ENCODE data around the gene PTPN4. TPM values are rescaled to one million over a fixed set of nuclear protein-coding genes. Genes with fewer than 3 reads are reported as not detected.

PTPN4 gene
- total RNA-seq, 1 experiment from 2014 or later = 44.5 TPM

- POLR2A ChIA-PET (ENCODE audit: unreplicated experiment) = interaction anchor here (0.5 to 0.6 kb wide), 2 partner anchors 38 to 139 kb away, joined by 3 read pairs; no protein-coding TSS in a partner anchor
- H4K20me1 ChIP-seq (ENCODE audit: low read length) = no peaks in the 10 kb centered on the region
- H3K27me3 ChIP-seq (ENCODE audit: low read length) = no peaks in the 10 kb centered on the region
- H3K9ac ChIP-seq (ENCODE audit: low read length) = peak within 1 kb of the TSS; percentile 83
- intact Hi-C loops (cut with micrococcal nuclease) = loop anchor here (1.0 to 10.0 kb wide), 6 partner anchors 52 to 308 kb away; no protein-coding TSS in a partner anchor
- peak within 1 kb of the TSS; percentile 48 for H3K27ac ChIP-seq (ENCODE audit: low read length)
- peaks cover 30% of the 10 kb centered on the region for H3K79me2 ChIP-seq (ENCODE audit: low read length)
- H3K4me2 ChIP-seq (ENCODE audit: low read length) = peak within 1 kb of the TSS; percentile 89
- peak within 1 kb of the TSS; percentile 87 for H2AFZ ChIP-seq (ENCODE audit: low read length)
- H3K36me3 ChIP-seq (ENCODE audit: low read depth, low read length) = no peaks in the 10 kb centered on the region
- H3F3A ChIP-seq (ENCODE audit: low read length, unreplicated experiment) = no peaks in the 10 kb centered on the region
- BruUV-seq (replicated peaks) = no TSS peak
- H3K4me1 ChIP-seq (ENCODE audit: insufficient read depth, low read length) = peaks cover 17% of the 10 kb centered on the region
- TF ChIP-seq EZH2phosphoT487 (IDR thresholded peaks at IDR 0.05; ENCODE audit: borderline replicate concordance, low read length) = no peak
- TF ChIP-seq, protein P1, sequence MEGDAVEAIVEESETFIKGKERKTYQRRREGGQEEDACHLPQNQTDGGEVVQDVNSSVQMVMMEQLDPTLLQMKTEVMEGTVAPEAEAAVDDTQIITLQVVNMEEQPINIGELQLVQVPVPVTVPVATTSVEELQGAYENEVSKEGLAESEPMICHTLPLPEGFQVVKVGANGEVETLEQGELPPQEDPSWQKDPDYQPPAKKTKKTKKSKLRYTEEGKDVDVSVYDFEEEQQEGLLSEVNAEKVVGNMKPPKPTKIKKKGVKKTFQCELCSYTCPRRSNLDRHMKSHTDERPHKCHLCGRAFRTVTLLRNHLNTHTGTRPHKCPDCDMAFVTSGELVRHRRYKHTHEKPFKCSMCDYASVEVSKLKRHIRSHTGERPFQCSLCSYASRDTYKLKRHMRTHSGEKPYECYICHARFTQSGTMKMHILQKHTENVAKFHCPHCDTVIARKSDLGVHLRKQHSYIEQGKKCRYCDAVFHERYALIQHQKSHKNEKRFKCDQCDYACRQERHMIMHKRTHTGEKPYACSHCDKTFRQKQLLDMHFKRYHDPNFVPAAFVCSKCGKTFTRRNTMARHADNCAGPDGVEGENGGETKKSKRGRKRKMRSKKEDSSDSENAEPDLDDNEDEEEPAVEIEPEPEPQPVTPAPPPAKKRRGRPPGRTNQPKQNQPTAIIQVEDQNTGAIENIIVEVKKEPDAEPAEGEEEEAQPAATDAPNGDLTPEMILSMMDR (conservative IDR thresholded peaks at IDR 0.05; ENCODE audit: low read depth, low read length) = 0 out of 2 replicates have a peak, but pooled peaks have one; percentile 8
- peak within 1 kb of the TSS; percentile 80 for H3K4me3 ChIP-seq (ENCODE audit: low read length)
- DNase-seq = peak; percentile 96
- ATAC-seq = peak; percentile 91
- H3K9me3 ChIP-seq (ENCODE audit: low read length) = no peaks in the 10 kb centered on the region
- CTCF ChIA-PET = interaction anchor here (1.0 kb wide), 2 partner anchors 210 to 310 kb away, joined by 4 to 5 read pairs; partner anchors contain the start of gene TMEM185B
- H3K9me2 ChIP-seq (replicated peaks; ENCODE audit: low read length) = no peaks in the 10 kb centered on the region
Measured at GRCh38 chr2:120012771-120013596, 253.3 kb downstream of the PTPN4 start, which contains the start of gene EPB41L5. EPB41L5 (plus strand) TSS chr2:120013077; CDS start chr2:120019085, 6,008 bp downstream.

DNA sequence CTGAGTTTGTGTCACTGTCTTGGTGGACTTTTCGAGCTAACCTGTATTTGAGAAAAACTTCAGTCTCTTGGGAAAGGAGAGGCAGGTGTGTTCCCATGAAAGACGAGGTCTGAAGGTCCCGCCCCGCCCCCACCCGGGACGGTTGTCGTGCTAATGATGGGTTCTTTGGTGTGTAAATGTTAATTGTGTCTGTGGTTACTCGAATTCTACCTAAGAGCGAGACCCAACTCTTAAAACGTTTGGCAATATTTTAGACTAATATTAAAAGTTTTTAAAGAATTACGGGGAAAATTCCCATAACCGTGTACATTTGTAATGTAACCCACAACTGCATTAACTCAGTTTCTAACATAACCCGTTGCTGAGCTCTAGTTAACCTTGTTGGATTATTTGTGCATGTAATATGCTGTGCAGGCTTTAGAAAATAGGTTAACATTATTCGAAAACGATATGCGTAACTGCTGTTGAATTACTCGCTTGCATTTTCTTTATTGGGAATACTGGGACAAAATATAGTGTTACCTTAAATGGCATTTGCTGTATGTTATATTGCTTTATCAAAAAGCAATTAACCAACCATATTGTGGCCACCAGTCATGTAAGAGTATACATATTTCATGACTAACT lies 254.0 kb downstream of the PTPN4 start:
- Histone ChIP-seq H3K27me3 (ENCODE audit: low read length) (no peaks in the 10 kb centered on the region), H3F3A (ENCODE audit: low read length, unreplicated experiment) (no peaks in the 10 kb centered on the region), H4K20me1 (ENCODE audit: low read length) (no peaks in the 10 kb centered on the region), H3K4me2 (ENCODE audit: low read length) (peak overlapping the region; percentile 89), H3K36me3 (ENCODE audit: low read depth, low read length) (no peaks in the 10 kb centered on the region), H3K27ac (ENCODE audit: low read length) (peak overlapping the region; percentile 48), H3K4me3 (ENCODE audit: low read length) (peak overlapping the region; percentile 80), H3K79me2 (ENCODE audit: low read length) (peaks cover 30% of the 10 kb centered on the region), H2AFZ (ENCODE audit: low read length) (peak overlapping the region; percentile 87), H3K9me2 (replicated peaks; ENCODE audit: low read length) (no peaks in the 10 kb centered on the region), H3K9ac (ENCODE audit: low read length) (peak overlapping the region; percentile 83), H3K9me3 (ENCODE audit: low read length) (no peaks in the 10 kb centered on the region), H3K4me1 (ENCODE audit: insufficient read depth, low read length) (peaks cover 17% of the 10 kb centered on the region)
- ATAC-seq (peak; percentile 5), DNase-seq (peak; percentile 46)
- TF ChIP-seq, protein P1 (conservative IDR thresholded peaks at IDR 0.05; ENCODE audit: low read depth, low read length) = no peak
- TF ChIP-seq EZH2 (IDR thresholded peaks at IDR 0.05; ENCODE audit: low read length, unreplicated experiment) = no peak
- no peak for TF ChIP-seq EZH2phosphoT487 (IDR thresholded peaks at IDR 0.05; ENCODE audit: borderline replicate concordance, low read length)
- POLR2A ChIA-PET (ENCODE audit: unreplicated experiment) = interaction anchor here (0.6 kb wide), 1 partner anchor 140 kb away, joined by 3 read pairs; no protein-coding TSS in a partner anchor
- intact Hi-C loops (cut with micrococcal nuclease) = loop anchor here (1.0 to 10.0 kb wide), 6 partner anchors 51 to 309 kb away; no protein-coding TSS in a partner anchor
- TSS peak; percentile 70 for BruUV-seq (replicated peaks)
- CTCF ChIA-PET = interaction anchor here (1.0 kb wide), 1 partner anchor 311 kb away, joined by 5 read pairs; no protein-coding TSS in a partner anchor
